Spleen (tissue), 7 donors: ENCODE data around the gene PTPRT.

Experiments used
- CTCF ChIP-seq, 11 experiments: fragments of 200-600 bp in 7 of 11; fragments of 450-650 bp in 4 of 11; sonication (generic) in 4 of 11; IDR thresholded peaks in 8 of 11; conservative IDR thresholded peaks in 3 of 11; 1 replicate in 7 of 11; 2 replicates in 4 of 11; pipeline versions ENCODE4 v1.4.0 to v1.8.0; 2016 to 2021; ENCODE audit warnings: antibody characterized with exemption in 11 of 11, inconsistent platforms in 4 of 11, mild to moderate bottlenecking in 1 of 11
- POLR2A ChIP-seq, 3 donors: fragments of 450-650 bp; IDR thresholded peaks; one replicate each; pipeline ENCODE4 v1.5.1; 2017; ENCODE audit warnings: antibody characterized with exemption in 3 of 3, mild to moderate bottlenecking in 1 of 3
- donor health status: DM: no; HTN: no; CAD: no; lungs with moderate emphysema.
- donor health status: DM: no; HTN: no; CAD: no.
- donor health status: DM: no; HTN: no; CAD: no.

GRCh38 chr20:42401613-42402012, 788.1 kb downstream of the PTPRT start:
- TF ChIP-seq CTCF (IDR thresholded peaks at IDR 0.05 in 8 of 11, conservative IDR thresholded peaks at IDR 0.05 in 3 of 11) (no peak), POLR2A (IDR thresholded peaks at IDR 0.05) (no peak)
